Parathyroid adenoma (tissue), 2 donors: ENCODE data around the gene PRF1.

Source experiments
- H2AFZ ChIP-seq: fragments of 300-600 bp; sonication (generic); one replicate; pipeline ENCODE4 v1.7.0; 2017; ENCODE audit warnings: antibody characterized with exemption, mild to moderate bottlenecking
- H3K27ac ChIP-seq: fragments of 300-600 bp; sonication (generic); one replicate; pipeline ENCODE4 v1.7.0; 2017
- H3K27me3 ChIP-seq: fragments of 300-600 bp; sonication (generic); one replicate; pipeline ENCODE4 v1.7.0; 2017; ENCODE audit warnings: low read length; ENCODE audit not compliant: control insufficient read depth, insufficient read depth
- H3K36me3 ChIP-seq: fragments of 300-600 bp; sonication (generic); one replicate; pipeline ENCODE4 v1.7.0; 2017; ENCODE audit warnings: low read length; ENCODE audit not compliant: control insufficient read depth, insufficient read depth
- H3K4me1 ChIP-seq: fragments of 300-600 bp; sonication (generic); one replicate; pipeline ENCODE4 v1.7.0; 2017; ENCODE audit warnings: control low read depth
- H3K4me2 ChIP-seq: fragments of 300-600 bp; sonication (generic); one replicate; pipeline ENCODE4 v1.7.0; 2017; ENCODE audit warnings: low read length
- H3K4me3 ChIP-seq: fragments of 300-600 bp; sonication (generic); one replicate; pipeline ENCODE4 v1.7.0; 2017; ENCODE audit warnings: low read depth, low read length
- H3K79me2 ChIP-seq: fragments of 300-600 bp; sonication (generic); one replicate; pipeline ENCODE4 v1.7.0; 2017; ENCODE audit warnings: control low read depth
- H3K9ac ChIP-seq: fragments of 300-600 bp; sonication (generic); one replicate; pipeline ENCODE4 v1.7.0; 2017; ENCODE audit warnings: mild to moderate bottlenecking
- H3K9me3 ChIP-seq: fragments of 300-600 bp; sonication (generic); one replicate; pipeline ENCODE4 v1.7.0; 2017; ENCODE audit warnings: low read length; ENCODE audit not compliant: control insufficient read depth
- CTCF ChIP-seq: fragments of 300-600 bp; sonication (generic); IDR thresholded peaks from one replicate; pipeline ENCODE4 v1.7.0; 2017; ENCODE audit warnings: antibody characterized with exemption, mild to moderate bottlenecking
- donor health status: primary hyperparathyroidism.

The PRF1 gene

GRCh38 chr10:70594161-70594560 lies 8.4 kb downstream of the PRF1 start:
- Histone ChIP-seq H3K9ac (no peak overlapping the region), H3K9me3 (no peaks in the 10 kb centered on the region), H3K36me3 (no peaks in the 10 kb centered on the region), H3K4me1 (no peaks in the 10 kb centered on the region), H3K27me3 (no peaks in the 10 kb centered on the region), H3K27ac (no peak overlapping the region), H2AFZ (no peak overlapping the region), H3K4me2 (no peak overlapping the region), H3K79me2 (no peaks in the 10 kb centered on the region), H3K4me3 (no peak overlapping the region)
- TF ChIP-seq CTCF, result no peak

- no peak overlapping the region for H3K27ac ChIP-seq
- TF ChIP-seq CTCF, result no peak
- no peaks in the 10 kb centered on the region for H3K4me1 ChIP-seq
- no peaks in the 10 kb centered on the region for H3K27me3 ChIP-seq
- H3K9me3 ChIP-seq, result no peaks in the 10 kb centered on the region
- H2AFZ ChIP-seq, result no peak overlapping the region
- H3K4me2 ChIP-seq, result no peak overlapping the region
- H3K36me3 ChIP-seq, result no peaks in the 10 kb centered on the region
- no peak overlapping the region for H3K4me3 ChIP-seq
- H3K9ac ChIP-seq, result no peak overlapping the region
- no peaks in the 10 kb centered on the region for H3K79me2 ChIP-seq
Observed at GRCh38 chr10:70593513-70593890, 9.0 kb downstream of the PRF1 start.

GRCh38 chr10:70592746-70593512 lies 9.6 kb downstream of the PRF1 start:
- no peaks in the 10 kb centered on the region for H3K9me3 ChIP-seq
- TF ChIP-seq CTCF, result no peak
- no peaks in the 10 kb centered on the region for H3K4me1 ChIP-seq

GRCh38 chr10:70592186-70592735 lies 10.3 kb downstream of the PRF1 start:
- Histone ChIP-seq H3K79me2 (no peaks in the 10 kb centered on the region), H3K27ac (no peak overlapping the region), H3K9ac (no peak overlapping the region), H3K27me3 (no peaks in the 10 kb centered on the region), H3K4me3 (no peak overlapping the region), H2AFZ (no peak overlapping the region), H3K4me2 (no peak overlapping the region), H3K9me3 (no peaks in the 10 kb centered on the region), H3K36me3 (no peaks in the 10 kb centered on the region), H3K4me1 (no peaks in the 10 kb centered on the region)
- no peak for TF ChIP-seq CTCF

More at GRCh38 chr10:70592746-70593512, 9.6 kb downstream of the PRF1 start:
- H3K27ac ChIP-seq, result no peak overlapping the region
- no peak overlapping the region for H3K9ac ChIP-seq
- no peaks in the 10 kb centered on the region for H3K36me3 ChIP-seq
- no peak overlapping the region for H2AFZ ChIP-seq
- H3K79me2 ChIP-seq, result no peaks in the 10 kb centered on the region
- H3K4me3 ChIP-seq, result no peak overlapping the region
- H3K4me2 ChIP-seq, result no peak overlapping the region
- no peaks in the 10 kb centered on the region for H3K27me3 ChIP-seq
